Liver (tissue), 9 donors: Measurements from ENCODE around the gene BRD9. TPM values are rescaled to one million over a fixed set of nuclear protein-coding genes. Genes with fewer than 3 reads are reported as not detected.

Experiments used
- DNase-seq: peaks from one replicate; pipeline ENCODE4 v3.0.0-alpha.2; 2017; ENCODE audit warnings: low spot score
- H3K27ac ChIP-seq, 2 donors: one replicate each; pipeline ENCODE4 v1.7.0; 2013; ENCODE audit warnings: inconsistent platforms in 2 of 2, low read length in 2 of 2, control low read depth in 1 of 2, low read depth in 1 of 2, mild to moderate bottlenecking in 1 of 2
- H3K27me3 ChIP-seq, 4 donors: one replicate each; pipeline versions ENCODE4 v1.6.1 to v1.7.0; 2013; ENCODE audit warnings: low read length in 3 of 4, inconsistent platforms in 1 of 4, mild to moderate bottlenecking in 1 of 4, moderate library complexity in 1 of 4; ENCODE audit not compliant: control insufficient read depth in 4 of 4, insufficient read depth in 4 of 4
- H3K36me3 ChIP-seq, 4 donors: one replicate each; pipeline versions ENCODE4 v1.6.1 to v1.7.0; 2013; ENCODE audit warnings: low read length in 3 of 4, mild to moderate bottlenecking in 3 of 4, low read depth in 1 of 4, moderate library complexity in 1 of 4; ENCODE audit not compliant: control insufficient read depth in 4 of 4, insufficient read depth in 3 of 4
- H3K4me1 ChIP-seq, 4 donors: one replicate each; pipeline versions ENCODE4 v1.6.1 to v1.7.0; 2013; ENCODE audit warnings: low read length in 3 of 4, mild to moderate bottlenecking in 3 of 4, moderate library complexity in 1 of 4; ENCODE audit not compliant: control insufficient read depth in 4 of 4, insufficient read depth in 4 of 4
- H3K4me3 ChIP-seq, 3 donors: one replicate each; pipeline versions ENCODE4 v1.6.1 to v1.7.0; 2013; ENCODE audit warnings: low read length in 3 of 3, control low read depth in 1 of 3, low read depth in 1 of 3, mild to moderate bottlenecking in 1 of 3
- H3K9ac ChIP-seq, 2 donors: one replicate each; pipeline ENCODE4 v1.7.0; 2013; ENCODE audit warnings: low read length in 2 of 2, mild to moderate bottlenecking in 2 of 2, moderate library complexity in 2 of 2, control low read depth in 1 of 2, low read depth in 1 of 2
- H3K9me3 ChIP-seq, 4 donors: one replicate each; pipeline versions ENCODE4 v1.6.1 to v1.7.0; 2013; ENCODE audit warnings: low read length in 3 of 4; ENCODE audit not compliant: control insufficient read depth in 4 of 4
- EGR1 ChIP-seq, 2 donors: IDR thresholded peaks; 2 replicates each; pipeline ENCODE4 v1.6.1; 2016 to 2018; ENCODE audit warnings: antibody characterized with exemption in 2 of 2, low read depth in 2 of 2
- FOXA1 ChIP-seq: IDR thresholded peaks from 2 replicates; pipeline ENCODE4 v1.6.1; 2016; ENCODE audit warnings: antibody characterized with exemption
- FOXA2 ChIP-seq: IDR thresholded peaks from 2 replicates; pipeline ENCODE4 v1.6.1; 2016; ENCODE audit warnings: antibody characterized with exemption
- GABPA ChIP-seq, 2 donors: IDR thresholded peaks in 1 of 2; conservative IDR thresholded peaks in 1 of 2; 2 replicates each; pipeline ENCODE4 v1.6.1; 2016; ENCODE audit warnings: antibody characterized with exemption in 2 of 2, mild to moderate bottlenecking in 1 of 2, moderate library complexity in 1 of 2
- HNF4A ChIP-seq, 2 donors: conservative IDR thresholded peaks; 2 replicates each; pipeline ENCODE4 v1.6.1; 2016; ENCODE audit warnings: antibody characterized with exemption in 2 of 2, mild to moderate bottlenecking in 2 of 2
- HNF4G ChIP-seq: IDR thresholded peaks from 2 replicates; pipeline ENCODE4 v1.6.1; 2016; ENCODE audit warnings: antibody characterized with exemption
- JUND ChIP-seq, 2 donors: IDR thresholded peaks; 2 replicates each; pipeline ENCODE4 v1.6.1; 2016; ENCODE audit warnings: antibody characterized with exemption in 2 of 2
- NR2F2 ChIP-seq: IDR thresholded peaks from 2 replicates; pipeline ENCODE4 v1.6.1; 2016; ENCODE audit warnings: antibody characterized with exemption
- RXRA ChIP-seq, 2 donors: IDR thresholded peaks; 2 replicates each; pipeline ENCODE4 v1.6.1; 2017 to 2018; ENCODE audit warnings: antibody characterized with exemption in 2 of 2, mild to moderate bottlenecking in 1 of 2
- SP1 ChIP-seq: IDR thresholded peaks from 2 replicates; pipeline ENCODE4 v1.6.1; 2018; ENCODE audit warnings: antibody characterized with exemption, mild to moderate bottlenecking
- TAF1 ChIP-seq: conservative IDR thresholded peaks from 2 replicates; pipeline ENCODE4 v1.6.1; 2016; ENCODE audit warnings: antibody characterized with exemption, mild to moderate bottlenecking
- YY1 ChIP-seq: IDR thresholded peaks from 2 replicates; pipeline ENCODE4 v1.6.1; 2016; ENCODE audit warnings: antibody characterized with exemption, mild to moderate bottlenecking
- WGBS: extraction: QIAGEN DNeasy Blood & Tissue Kit; methylation state at CpG from one replicate; pipeline ENCODE4 v1.1.7; 2013; 5-methylcytosine and 5-hydroxymethylcytosine counted together
- polyA plus RNA-seq, 2 donors: library from polyadenylated mRNA; stranded (reverse) in 1 of 2; unstranded in 1 of 2; fragments of 200-250 nt in 1 of 2; fragments of >200 nt in 1 of 2; fragmentation: Nextera tagmentation in 1 of 2; extraction: Ambion mirVana in 1 of 2; gene quantifications; one replicate each; pipeline versions ENCODE4 v1.2.1 to v1.2.3, GENCODE V29; 2013 to 2015
- total RNA-seq, 2 donors: library from RNA; depleted of rRNA; stranded (reverse); fragments of >200 nt; gene quantifications; one replicate each; pipeline ENCODE4 v1.2.3, GENCODE V29; 2014
- TF ChIP-seq, protein P1 (sequence below): fragments of 150-350 bp; IDR thresholded peaks from 2 replicates; pipeline ENCODE4 v1.5.1; 2017; ENCODE audit warnings: improper control_type of control experiment, low read depth, low read length; ENCODE audit not compliant: missing input control
- TF ChIP-seq, protein P2 (sequence below): IDR thresholded peaks from 2 replicates; pipeline ENCODE4 v1.6.1; 2016; ENCODE audit warnings: antibody characterized with exemption
- TF ChIP-seq, protein P3 (sequence below): IDR thresholded peaks from 2 replicates; pipeline ENCODE4 v1.6.1; 2016; ENCODE audit warnings: antibody characterized with exemption
- TF ChIP-seq, protein P4 (sequence below): IDR thresholded peaks from 2 replicates; pipeline ENCODE4 v1.6.1; 2016; ENCODE audit warnings: antibody characterized with exemption
- donor health status: healthy.
- donor health status: healthy.
- donor health status: healthy.
- donor health status: healthy.
- donor health status: healthy.

The BRD9 gene
- total and polyA plus RNA-seq, 4 donors: 7.0 to 17.7 (median 9.5) TPM

DNA sequence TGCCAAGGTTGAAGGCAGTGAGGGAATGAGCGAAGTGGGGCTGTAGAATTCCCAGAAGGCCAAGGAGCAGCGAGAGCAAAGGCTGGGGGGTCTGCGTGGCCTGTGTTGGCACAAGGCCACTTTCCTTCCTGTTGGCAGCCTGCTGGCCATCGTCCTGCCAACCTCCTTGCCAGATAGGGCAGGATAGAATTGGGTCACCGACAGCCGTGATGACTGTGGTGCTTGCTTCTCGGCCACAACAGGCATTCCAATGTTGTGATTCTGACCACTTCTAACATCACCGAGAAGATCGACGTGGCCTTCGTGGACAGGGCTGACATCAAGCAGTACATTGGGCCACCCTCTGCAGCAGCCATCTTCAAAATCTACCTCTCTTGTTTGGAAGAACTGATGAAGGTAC is 19.0 kb upstream of the BRD9 start:
- no peaks in the 10 kb centered on the region for H3K4me1 ChIP-seq
- no peak overlapping the region for H3K4me3 ChIP-seq
- H3K27me3 ChIP-seq: no peaks in the 10 kb centered on the region
- no peaks in the 10 kb centered on the region for H3K36me3 ChIP-seq
- H3K9me3 ChIP-seq: no peaks in the 10 kb centered on the region
- TF ChIP-seq EGR1 (IDR thresholded peaks at IDR 0.05; ENCODE audit: low read depth in 2 of 2) (no peak), RXRA (IDR thresholded peaks at IDR 0.05) (no peak), FOXA2 (no peak), NR2F2 (no peak), TAF1 (no peak), HNF4A (conservative IDR thresholded peaks at IDR 0.05) (no peak), FOXA1 (no peak), GABPA (IDR thresholded peaks at IDR 0.05 in 1 of 2, conservative IDR thresholded peaks at IDR 0.05 in 1 of 2) (no peak), HNF4G (no peak)
- TF ChIP-seq, protein P1, sequence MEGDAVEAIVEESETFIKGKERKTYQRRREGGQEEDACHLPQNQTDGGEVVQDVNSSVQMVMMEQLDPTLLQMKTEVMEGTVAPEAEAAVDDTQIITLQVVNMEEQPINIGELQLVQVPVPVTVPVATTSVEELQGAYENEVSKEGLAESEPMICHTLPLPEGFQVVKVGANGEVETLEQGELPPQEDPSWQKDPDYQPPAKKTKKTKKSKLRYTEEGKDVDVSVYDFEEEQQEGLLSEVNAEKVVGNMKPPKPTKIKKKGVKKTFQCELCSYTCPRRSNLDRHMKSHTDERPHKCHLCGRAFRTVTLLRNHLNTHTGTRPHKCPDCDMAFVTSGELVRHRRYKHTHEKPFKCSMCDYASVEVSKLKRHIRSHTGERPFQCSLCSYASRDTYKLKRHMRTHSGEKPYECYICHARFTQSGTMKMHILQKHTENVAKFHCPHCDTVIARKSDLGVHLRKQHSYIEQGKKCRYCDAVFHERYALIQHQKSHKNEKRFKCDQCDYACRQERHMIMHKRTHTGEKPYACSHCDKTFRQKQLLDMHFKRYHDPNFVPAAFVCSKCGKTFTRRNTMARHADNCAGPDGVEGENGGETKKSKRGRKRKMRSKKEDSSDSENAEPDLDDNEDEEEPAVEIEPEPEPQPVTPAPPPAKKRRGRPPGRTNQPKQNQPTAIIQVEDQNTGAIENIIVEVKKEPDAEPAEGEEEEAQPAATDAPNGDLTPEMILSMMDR: no peak
- TF ChIP-seq, protein P2, sequence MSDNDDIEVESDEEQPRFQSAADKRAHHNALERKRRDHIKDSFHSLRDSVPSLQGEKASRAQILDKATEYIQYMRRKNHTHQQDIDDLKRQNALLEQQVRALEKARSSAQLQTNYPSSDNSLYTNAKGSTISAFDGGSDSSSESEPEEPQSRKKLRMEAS: no peak
- TF ChIP-seq, protein P3, sequence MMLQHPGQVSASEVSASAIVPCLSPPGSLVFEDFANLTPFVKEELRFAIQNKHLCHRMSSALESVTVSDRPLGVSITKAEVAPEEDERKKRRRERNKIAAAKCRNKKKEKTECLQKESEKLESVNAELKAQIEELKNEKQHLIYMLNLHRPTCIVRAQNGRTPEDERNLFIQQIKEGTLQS: no peak
- TF ChIP-seq, protein P4, sequence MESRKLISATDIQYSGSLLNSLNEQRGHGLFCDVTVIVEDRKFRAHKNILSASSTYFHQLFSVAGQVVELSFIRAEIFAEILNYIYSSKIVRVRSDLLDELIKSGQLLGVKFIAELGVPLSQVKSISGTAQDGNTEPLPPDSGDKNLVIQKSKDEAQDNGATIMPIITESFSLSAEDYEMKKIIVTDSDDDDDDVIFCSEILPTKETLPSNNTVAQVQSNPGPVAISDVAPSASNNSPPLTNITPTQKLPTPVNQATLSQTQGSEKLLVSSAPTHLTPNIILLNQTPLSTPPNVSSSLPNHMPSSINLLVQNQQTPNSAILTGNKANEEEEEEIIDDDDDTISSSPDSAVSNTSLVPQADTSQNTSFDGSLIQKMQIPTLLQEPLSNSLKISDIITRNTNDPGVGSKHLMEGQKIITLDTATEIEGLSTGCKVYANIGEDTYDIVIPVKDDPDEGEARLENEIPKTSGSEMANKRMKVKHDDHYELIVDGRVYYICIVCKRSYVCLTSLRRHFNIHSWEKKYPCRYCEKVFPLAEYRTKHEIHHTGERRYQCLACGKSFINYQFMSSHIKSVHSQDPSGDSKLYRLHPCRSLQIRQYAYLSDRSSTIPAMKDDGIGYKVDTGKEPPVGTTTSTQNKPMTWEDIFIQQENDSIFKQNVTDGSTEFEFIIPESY: no peak
- no peak overlapping the region for H3K27ac ChIP-seq
- no peak for DNase-seq
- 89% methylated on average over 11 of the region's 11 CpGs for WGBS
- no peak overlapping the region for H3K9ac ChIP-seq

DNA sequence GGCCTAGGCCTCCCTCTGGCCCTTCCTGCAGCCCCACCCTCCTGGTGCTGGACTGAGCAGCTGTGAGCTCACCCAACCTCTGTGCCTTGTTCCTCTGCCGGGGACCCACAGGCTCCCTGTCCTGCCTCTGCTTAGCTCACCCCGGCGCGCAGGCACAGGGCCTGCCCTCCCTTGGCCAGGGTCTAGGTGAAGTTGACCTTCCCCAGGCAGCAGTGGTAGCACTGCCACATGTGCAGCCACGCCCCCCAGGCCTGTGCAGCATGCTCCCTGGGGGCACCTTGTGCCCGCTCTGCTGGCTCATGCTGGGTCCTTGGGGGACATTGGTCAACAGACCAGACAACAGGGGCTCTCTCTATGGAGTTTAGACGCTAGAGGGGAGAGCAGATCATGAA is 18.2 kb upstream of the BRD9 start:
- H3K27me3 ChIP-seq: no peaks in the 10 kb centered on the region
- H3K36me3 ChIP-seq: no peaks in the 10 kb centered on the region
- 98% methylated on average over 7 of the region's 7 CpGs for WGBS
- no peak overlapping the region for H3K27ac ChIP-seq
- no peak overlapping the region for H3K9ac ChIP-seq
- H3K9me3 ChIP-seq: no peaks in the 10 kb centered on the region
- H3K4me3 ChIP-seq: no peak overlapping the region
- no peak for DNase-seq
- no peaks in the 10 kb centered on the region for H3K4me1 ChIP-seq
- TF ChIP-seq FOXA2: no peak
- TF ChIP-seq NR2F2: no peak
- TF ChIP-seq, protein P3: no peak
- no peak for TF ChIP-seq JUND (IDR thresholded peaks at IDR 0.05)
- TF ChIP-seq, protein P1: no peak
- no peak for TF ChIP-seq FOXA1
- no peak for TF ChIP-seq TAF1
- no peak for TF ChIP-seq SP1
- no peak for TF ChIP-seq HNF4G
- TF ChIP-seq RXRA (IDR thresholded peaks at IDR 0.05): no peak
- TF ChIP-seq YY1: no peak
